Measurements from ENCODE around the gene PLCD1.

PLCD1 gene

DNA sequence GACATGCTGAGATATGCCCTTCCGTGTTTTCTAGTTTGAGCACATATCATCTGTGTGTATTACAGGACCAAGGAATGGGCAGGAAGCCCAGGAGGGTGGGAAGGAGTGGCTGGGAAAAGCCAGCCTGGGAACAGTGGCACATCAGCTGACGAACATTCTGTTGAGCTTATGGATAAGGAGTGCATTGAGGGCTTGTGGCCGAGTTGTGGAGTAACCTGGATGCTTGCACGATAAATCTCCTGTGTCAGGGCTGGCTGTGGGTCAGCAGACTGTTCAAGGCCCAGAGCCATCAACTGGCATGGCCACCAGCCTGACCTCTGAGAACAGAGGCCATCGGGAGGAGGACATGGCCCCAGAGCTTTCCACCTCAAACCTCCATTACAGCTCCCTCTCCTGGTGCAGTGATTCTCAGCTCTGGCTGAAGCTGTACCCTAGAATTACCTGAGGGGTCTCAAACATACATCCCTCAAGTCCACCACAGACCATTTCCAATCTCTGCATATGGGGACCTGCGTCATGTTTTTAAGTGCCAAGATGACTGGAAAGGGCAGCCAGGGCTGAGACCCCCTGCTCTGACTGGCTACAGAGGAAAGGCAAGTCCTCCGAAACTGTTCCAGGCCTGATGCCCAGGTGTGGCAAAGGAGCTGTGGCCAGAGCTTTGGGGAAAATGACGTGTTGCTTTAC lies 43.7 kb downstream of the PLCD1 start:
- 94% methylated on average over 6 to 8 of the region's 8 CpGs for WGBS, 2 experiments (ENCODE audit: insufficient coverage in 2 of 2)
- Histone ChIP-seq H3K9me3 (ENCODE audit: control insufficient read depth, low read length) (no peaks in the 10 kb centered on the region), H3K4me3 (ENCODE audit: extremely low read depth, insufficient read depth, low read length, poor library complexity, severe bottlenecking) (no peak overlapping the region), H3K27ac (ENCODE audit: low read depth, low read length, severe bottlenecking) (no peak overlapping the region), H3K4me1 (ENCODE audit: control insufficient read depth, insufficient read depth, low read length, poor library complexity, severe bottlenecking) (no peaks in the 10 kb centered on the region), H3K36me3 (ENCODE audit: control insufficient read depth, insufficient read depth, low read length) (peaks cover 37% of the 10 kb centered on the region)

DNA sequence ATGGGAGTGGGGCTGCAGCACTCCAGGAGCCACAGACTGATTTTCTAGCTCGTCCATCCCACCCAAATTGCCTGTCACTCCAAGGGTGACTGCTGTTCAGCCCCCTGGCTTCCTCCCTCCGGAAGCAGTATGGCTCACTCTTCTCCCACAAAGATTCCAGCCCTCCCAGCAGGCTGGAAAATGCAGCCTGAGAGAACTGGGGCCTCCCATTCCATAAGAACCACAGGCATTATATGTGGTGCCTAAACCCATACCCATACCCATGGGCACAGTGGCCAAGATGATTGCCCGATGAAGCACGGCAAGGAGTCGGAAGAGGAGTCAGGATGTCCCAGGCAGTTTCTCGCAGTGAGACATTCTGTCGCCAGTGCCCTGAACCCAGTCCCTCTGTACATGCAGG lies 44.8 kb downstream of the PLCD1 start:
- Histone ChIP-seq H3K4me3 (ENCODE audit: extremely low read depth, insufficient read depth, low read length, poor library complexity, severe bottlenecking) (no peak overlapping the region), H3K27ac (ENCODE audit: low read depth, low read length, severe bottlenecking) (no peak overlapping the region), H3K36me3 (ENCODE audit: control insufficient read depth, insufficient read depth, low read length) (peaks cover 49% of the 10 kb centered on the region), H3K4me1 (ENCODE audit: control insufficient read depth, insufficient read depth, low read length, poor library complexity, severe bottlenecking) (no peaks in the 10 kb centered on the region), H3K9me3 (ENCODE audit: control insufficient read depth, low read length) (no peaks in the 10 kb centered on the region)
- 88 to 90% methylated on average over 7 of the region's 7 CpGs for WGBS, 2 experiments (ENCODE audit: insufficient coverage in 2 of 2)

GRCh38 chr3:37984051-37984450 lies 45.4 kb downstream of the PLCD1 start:
- H3K36me3 ChIP-seq (ENCODE audit: control insufficient read depth, insufficient read depth, low read length): peaks cover 51% of the 10 kb centered on the region
- no peak overlapping the region for H3K27ac ChIP-seq (ENCODE audit: low read depth, low read length, severe bottlenecking)
- 93 to 96% methylated on average over 6 of the region's 7 CpGs for WGBS, 2 experiments (ENCODE audit: insufficient coverage in 2 of 2)
- H3K4me3 ChIP-seq (ENCODE audit: extremely low read depth, insufficient read depth, low read length, poor library complexity, severe bottlenecking): no peak overlapping the region
- H3K4me1 ChIP-seq (ENCODE audit: control insufficient read depth, insufficient read depth, low read length, poor library complexity, severe bottlenecking): no peaks in the 10 kb centered on the region
- H3K9me3 ChIP-seq (ENCODE audit: control insufficient read depth, low read length): no peaks in the 10 kb centered on the region

DNA sequence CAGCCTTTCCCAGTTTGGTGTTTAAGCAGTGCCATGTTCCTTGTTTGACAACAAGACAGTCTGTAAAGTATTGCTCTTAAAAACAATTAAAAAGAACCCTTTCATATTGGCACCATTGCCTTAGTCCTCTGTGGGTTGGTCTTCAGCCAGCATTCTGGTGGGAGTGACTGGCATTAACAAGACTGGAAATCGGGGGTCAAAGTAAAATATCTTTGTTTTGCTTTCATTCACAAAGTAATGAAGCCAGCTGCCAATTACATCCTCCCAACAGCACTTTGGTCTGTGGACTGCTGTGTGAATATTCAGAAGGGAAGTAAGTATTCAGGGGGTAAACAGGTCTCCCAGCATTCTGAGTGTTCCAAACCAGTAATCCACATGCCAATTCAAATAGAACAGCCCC lies 47.1 kb downstream of the PLCD1 start:
- no peaks in the 10 kb centered on the region for H3K4me1 ChIP-seq (ENCODE audit: control insufficient read depth, insufficient read depth, low read length, poor library complexity, severe bottlenecking)
- peaks cover 52% of the 10 kb centered on the region for H3K36me3 ChIP-seq (ENCODE audit: control insufficient read depth, insufficient read depth, low read length)
- H3K27ac ChIP-seq (ENCODE audit: low read depth, low read length, severe bottlenecking): no peak overlapping the region
- no peaks in the 10 kb centered on the region for H3K9me3 ChIP-seq (ENCODE audit: control insufficient read depth, low read length)
- WGBS, 2 experiments (ENCODE audit: insufficient coverage in 2 of 2): 100% methylated on average over 1 of the region's 1 CpG; no CpG with 5 or more reads in 1 of the 2 experiments
- no peak overlapping the region for H3K4me3 ChIP-seq (ENCODE audit: extremely low read depth, insufficient read depth, low read length, poor library complexity, severe bottlenecking)

- Histone ChIP-seq H3K4me3 (ENCODE audit: extremely low read depth, insufficient read depth, low read length, poor library complexity, severe bottlenecking) (no peak overlapping the region), H3K27ac (ENCODE audit: low read depth, low read length, severe bottlenecking) (no peak overlapping the region), H3K9me3 (ENCODE audit: control insufficient read depth, low read length) (no peaks in the 10 kb centered on the region), H3K36me3 (ENCODE audit: control insufficient read depth, insufficient read depth, low read length) (peaks cover 62% of the 10 kb centered on the region), H3K4me1 (ENCODE audit: control insufficient read depth, insufficient read depth, low read length, poor library complexity, severe bottlenecking) (no peaks in the 10 kb centered on the region)
- 100% methylated on average over 2 of the region's 2 CpGs; no CpG with 5 or more reads in 1 of the 2 experiments for WGBS, 2 experiments (ENCODE audit: insufficient coverage in 2 of 2)
Measured at GRCh38 chr3:37981348-37981664, 48.1 kb downstream of the PLCD1 start.

DNA sequence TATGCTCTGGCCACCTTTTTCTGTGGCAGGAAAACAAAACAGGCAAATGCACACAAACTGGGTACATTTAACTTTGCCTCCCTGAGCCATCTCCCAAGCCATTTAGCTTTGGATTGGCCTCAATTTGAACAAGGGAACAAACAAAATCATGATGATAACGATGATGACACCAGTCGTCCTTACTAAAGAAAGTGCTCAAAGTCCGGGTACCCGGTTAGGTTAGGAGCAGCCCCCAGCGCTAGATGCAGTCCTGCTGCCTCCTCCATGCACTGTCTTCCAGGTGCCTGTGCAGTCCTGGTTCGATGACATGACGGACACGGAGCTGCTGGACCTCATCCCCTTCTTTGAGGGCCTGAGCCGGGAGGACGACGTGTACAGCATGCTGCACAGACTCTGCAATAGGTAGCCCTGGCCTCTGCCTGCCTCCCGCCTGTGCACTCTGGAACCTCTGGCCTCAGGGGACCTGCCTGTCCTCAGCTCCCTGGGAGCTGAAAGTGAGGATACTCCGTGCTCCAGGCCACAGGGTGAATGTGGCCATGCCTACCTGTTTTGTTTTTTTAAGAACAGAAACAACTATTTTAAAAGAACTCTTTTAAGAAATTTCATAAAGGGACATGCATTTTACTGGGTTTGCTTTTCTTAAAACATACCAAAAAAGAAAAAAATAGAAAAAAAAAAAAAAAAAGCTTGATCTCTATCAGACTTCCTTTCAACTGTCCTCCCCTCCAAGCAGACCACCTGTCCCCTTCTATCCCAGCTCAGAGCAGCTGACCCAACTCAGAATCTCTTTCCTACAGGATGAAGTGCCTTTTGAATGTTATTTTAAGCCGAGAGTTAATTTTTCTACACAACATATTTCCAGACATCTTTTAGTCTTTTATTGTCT lies 48.7 kb downstream of the PLCD1 start:
- peaks cover 68% of the 10 kb centered on the region for H3K36me3 ChIP-seq (ENCODE audit: control insufficient read depth, insufficient read depth, low read length)
- no peaks in the 10 kb centered on the region for H3K9me3 ChIP-seq (ENCODE audit: control insufficient read depth, low read length)
- no peak overlapping the region for H3K4me3 ChIP-seq (ENCODE audit: extremely low read depth, insufficient read depth, low read length, poor library complexity, severe bottlenecking)
- WGBS, 2 experiments (ENCODE audit: insufficient coverage in 2 of 2): 95 to 96% methylated on average over 12 of the region's 14 CpGs
- H3K27ac ChIP-seq (ENCODE audit: low read depth, low read length, severe bottlenecking): no peak overlapping the region
- H3K4me1 ChIP-seq (ENCODE audit: control insufficient read depth, insufficient read depth, low read length, poor library complexity, severe bottlenecking): no peaks in the 10 kb centered on the region

DNA sequence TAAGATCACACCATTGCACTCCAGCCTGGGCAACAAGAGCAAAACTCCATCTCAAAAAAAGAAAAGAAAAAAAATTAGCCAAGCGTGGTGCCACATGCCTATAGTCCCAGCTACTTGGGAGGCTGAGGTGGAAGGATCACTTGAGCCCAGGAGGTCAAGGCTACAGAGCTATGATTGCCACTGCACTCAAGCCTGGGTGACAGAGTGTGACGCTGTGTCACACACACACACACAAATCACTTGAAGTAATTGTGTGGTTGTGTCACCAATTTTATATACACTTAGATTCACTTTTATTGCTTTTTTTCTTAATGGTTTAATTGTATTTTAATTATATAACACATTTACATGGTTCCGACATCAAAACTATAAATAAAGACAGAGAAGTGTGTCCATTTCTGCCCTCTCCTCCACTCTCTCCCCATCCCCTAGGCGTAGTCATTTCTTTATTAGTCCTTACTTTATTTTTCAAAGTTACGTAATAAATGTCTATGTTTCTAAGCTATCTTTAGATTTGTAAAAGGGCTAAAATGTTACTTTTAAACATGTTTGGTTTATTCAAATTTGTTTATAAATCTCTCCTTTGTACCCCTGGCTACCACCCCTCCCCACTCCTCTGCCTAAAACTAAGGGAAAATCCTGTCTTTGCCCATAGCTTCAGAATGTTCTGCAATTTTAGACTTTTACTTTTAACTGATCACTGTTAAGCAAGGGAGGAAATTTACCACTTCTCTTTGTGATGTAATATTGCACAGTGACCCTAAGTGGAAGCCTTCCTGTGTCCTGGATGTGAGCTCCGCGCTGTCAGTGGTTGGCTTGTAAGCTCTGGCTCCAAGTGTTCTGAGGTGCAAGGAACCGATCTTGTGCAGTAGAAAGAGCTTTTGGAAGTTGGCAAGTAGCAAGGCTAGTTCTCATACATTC lies 49.6 kb downstream of the PLCD1 start:
- 100% methylated on average over 3 of the region's 8 CpGs for WGBS, 2 experiments (ENCODE audit: insufficient coverage in 2 of 2)

DNA sequence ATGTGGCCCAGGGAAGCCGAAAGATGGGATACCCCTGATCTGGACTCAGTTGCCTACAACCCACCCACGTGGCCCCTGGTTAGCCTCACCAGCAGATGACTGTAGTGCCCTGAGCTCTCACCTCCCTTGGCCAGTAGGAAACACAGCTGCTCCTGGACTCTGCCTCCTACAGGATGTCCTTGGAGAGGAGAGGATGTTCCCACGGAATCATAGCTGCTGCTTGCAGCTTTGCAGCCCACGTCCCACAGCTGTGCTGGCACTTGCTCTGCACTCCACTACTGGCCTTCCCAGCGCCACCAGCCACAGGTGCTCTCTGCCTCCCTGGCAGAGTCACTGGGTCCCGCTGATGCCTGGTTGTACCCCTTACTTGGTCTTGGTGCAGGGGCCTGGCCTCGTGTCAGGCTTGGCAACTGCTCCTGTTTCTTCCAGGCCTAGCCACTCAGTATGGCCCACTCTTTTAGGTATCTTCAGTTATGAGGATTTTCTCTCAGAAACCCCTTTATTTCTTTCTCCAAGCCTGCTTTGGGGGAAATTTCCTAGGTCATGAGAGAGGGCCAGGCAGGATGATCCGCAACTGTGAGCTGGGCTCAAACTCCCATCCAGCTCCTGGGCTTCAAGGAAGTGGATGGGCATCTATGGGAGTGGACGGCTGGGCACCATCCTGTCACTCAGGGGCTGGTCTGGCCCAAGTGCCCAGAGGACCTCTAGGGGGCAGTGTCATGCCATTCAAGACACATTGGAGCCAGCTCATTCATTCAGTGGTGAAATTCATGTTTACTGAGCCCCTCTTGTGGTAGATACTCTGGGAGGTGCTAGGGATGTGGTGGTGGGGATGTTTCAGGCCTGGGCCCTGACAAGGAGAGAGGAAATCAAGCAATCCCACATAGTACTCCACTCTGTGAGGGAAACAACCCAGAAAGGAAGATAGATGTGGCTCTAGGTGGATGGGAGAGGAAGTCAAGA lies 55.0 kb downstream of the PLCD1 start:
- 83 to 85% methylated on average over 8 to 9 of the region's 9 CpGs for WGBS, 2 experiments (ENCODE audit: insufficient coverage in 2 of 2)
- Histone ChIP-seq H3K4me3 (ENCODE audit: extremely low read depth, insufficient read depth, low read length, poor library complexity, severe bottlenecking) (no peak overlapping the region), H3K4me1 (ENCODE audit: control insufficient read depth, insufficient read depth, low read length, poor library complexity, severe bottlenecking) (no peaks in the 10 kb centered on the region), H3K27ac (ENCODE audit: low read depth, low read length, severe bottlenecking) (no peak overlapping the region), H3K36me3 (ENCODE audit: control insufficient read depth, insufficient read depth, low read length) (peaks cover 61% of the 10 kb centered on the region), H3K9me3 (ENCODE audit: control insufficient read depth, low read length) (no peaks in the 10 kb centered on the region)

More for the DNA sequence above, 49.6 kb downstream of the PLCD1 start:
- Histone ChIP-seq H3K4me1 (ENCODE audit: control insufficient read depth, insufficient read depth, low read length, poor library complexity, severe bottlenecking) (no peaks in the 10 kb centered on the region), H3K9me3 (ENCODE audit: control insufficient read depth, low read length) (no peaks in the 10 kb centered on the region), H3K36me3 (ENCODE audit: control insufficient read depth, insufficient read depth, low read length) (peaks cover 77% of the 10 kb centered on the region), H3K4me3 (ENCODE audit: extremely low read depth, insufficient read depth, low read length, poor library complexity, severe bottlenecking) (no peak overlapping the region), H3K27ac (ENCODE audit: low read depth, low read length, severe bottlenecking) (no peak overlapping the region)

DNA sequence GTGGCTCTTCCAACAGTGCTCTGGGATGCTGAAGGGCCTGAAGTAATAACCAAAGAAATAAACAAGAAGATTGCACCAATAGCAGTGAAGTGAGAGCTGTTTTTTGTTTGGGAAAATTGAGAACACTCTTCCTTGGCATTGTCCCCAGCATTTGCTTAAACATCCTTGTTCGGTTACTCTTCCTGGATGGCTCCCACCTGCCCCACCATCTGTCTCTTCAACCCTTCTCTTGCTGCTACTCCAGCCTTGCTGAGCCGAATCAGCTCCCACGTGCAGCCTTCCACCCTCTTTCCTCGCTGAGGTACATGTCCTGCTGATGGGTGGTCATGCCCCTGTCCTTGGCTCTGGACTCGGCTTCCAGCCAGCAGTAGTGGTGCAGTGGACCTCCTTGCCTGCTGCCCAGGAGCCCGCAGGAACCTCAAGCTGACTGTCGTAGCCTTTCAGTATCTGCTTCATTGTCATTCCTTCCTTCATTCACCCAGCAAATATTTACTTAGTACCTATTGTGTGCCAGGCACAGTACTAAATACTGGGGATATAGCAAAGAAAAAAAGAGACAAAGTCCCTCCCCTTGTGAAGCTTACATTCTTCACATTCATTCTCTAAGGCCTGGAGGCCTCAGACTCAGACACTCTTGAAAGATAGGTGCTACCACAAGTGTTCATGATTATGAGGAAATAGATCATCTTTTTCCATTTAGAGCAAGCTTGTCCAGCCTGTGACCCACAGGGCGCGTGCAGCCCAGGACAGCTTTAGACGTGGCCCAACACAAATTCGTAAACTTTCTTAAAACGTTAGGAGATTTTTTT lies 56.0 kb downstream of the PLCD1 start:
- no peaks in the 10 kb centered on the region for H3K9me3 ChIP-seq (ENCODE audit: control insufficient read depth, low read length)
- peaks cover 70% of the 10 kb centered on the region for H3K36me3 ChIP-seq (ENCODE audit: control insufficient read depth, insufficient read depth, low read length)
- H3K27ac ChIP-seq (ENCODE audit: low read depth, low read length, severe bottlenecking): no peak overlapping the region
- WGBS, 2 experiments (ENCODE audit: insufficient coverage in 2 of 2): 91 to 100% methylated on average over 10 of the region's 12 CpGs
- no peak overlapping the region for H3K4me3 ChIP-seq (ENCODE audit: extremely low read depth, insufficient read depth, low read length, poor library complexity, severe bottlenecking)
- H3K4me1 ChIP-seq (ENCODE audit: control insufficient read depth, insufficient read depth, low read length, poor library complexity, severe bottlenecking): no peaks in the 10 kb centered on the region

All from mesodermal cell (in vitro differentiated cells).